Bronchial epithelial cell (primary cell): ENCODE measurements around the gene UBAC2. TPM values are rescaled to one million over a fixed set of nuclear protein-coding genes. Genes with fewer than 3 reads are reported as not detected.

ENCODE experiments used
- DNase-seq: peaks from one replicate; pipeline ENCODE4 v3.0.0-alpha.2; 2010; ENCODE audit warnings: low read depth
- FAIRE-seq: peaks from 2 replicates; lab custom pipeline; 2011; peaks lifted over from hg19 to GRCh38; lab: Jason Lieb, UNC
- H3K27me3 ChIP-seq: 2 replicates; pipeline ENCODE4 v1.5.1; 2011; ENCODE audit warnings: low read length; ENCODE audit not compliant: control insufficient read depth, insufficient read depth
- H3K36me3 ChIP-seq: 2 replicates; pipeline ENCODE4 v1.5.1; 2011; ENCODE audit warnings: low read length; ENCODE audit not compliant: control insufficient read depth, insufficient read depth
- H3K4me3 ChIP-seq: 2 replicates; pipeline ENCODE4 v1.5.1; 2011; ENCODE audit warnings: mild to moderate bottlenecking, low read depth, low read length, control low read depth
- CTCF ChIP-seq: IDR thresholded peaks from 2 replicates; pipeline ENCODE4 v1.5.1; 2011; ENCODE audit warnings: mild to moderate bottlenecking, moderate library complexity, low read length, control low read depth, inconsistent platforms; ENCODE audit not compliant: insufficient read depth, severe bottlenecking
- total RNA-seq: library from RNA; depleted of rRNA; stranded (reverse); fragments of >200 nt; gene quantifications from 2 replicates; pipeline ENCODE4 v1.2.1, GENCODE V29; 2014

The UBAC2 gene
- total RNA-seq, 1 donor from 2014 or later: 40.0 TPM

GRCh38 chr13:99162567-99163361 is 37.9 kb upstream of the UBAC2 start:
- DNase-seq: no peak
- H3K4me3 ChIP-seq: no peak overlapping the region
- no peaks in the 10 kb centered on the region for H3K27me3 ChIP-seq
- no peak for FAIRE-seq
- TF ChIP-seq CTCF: no peak
- no peaks in the 10 kb centered on the region for H3K36me3 ChIP-seq

GRCh38 chr13:99164226-99164625 is 36.4 kb upstream of the UBAC2 start:
- no peak for TF ChIP-seq CTCF
- H3K4me3 ChIP-seq: no peak overlapping the region
- FAIRE-seq: peak; percentile 89
- DNase-seq: no peak
- H3K27me3 ChIP-seq: no peaks in the 10 kb centered on the region
- no peaks in the 10 kb centered on the region for H3K36me3 ChIP-seq

GRCh38 chr13:99165753-99166587 is 34.7 kb upstream of the UBAC2 start:
- TF ChIP-seq CTCF: no peak
- no peak for FAIRE-seq
- no peak for DNase-seq
- H3K27me3 ChIP-seq: no peaks in the 10 kb centered on the region
- H3K36me3 ChIP-seq: no peaks in the 10 kb centered on the region
- no peak overlapping the region for H3K4me3 ChIP-seq

DNA sequence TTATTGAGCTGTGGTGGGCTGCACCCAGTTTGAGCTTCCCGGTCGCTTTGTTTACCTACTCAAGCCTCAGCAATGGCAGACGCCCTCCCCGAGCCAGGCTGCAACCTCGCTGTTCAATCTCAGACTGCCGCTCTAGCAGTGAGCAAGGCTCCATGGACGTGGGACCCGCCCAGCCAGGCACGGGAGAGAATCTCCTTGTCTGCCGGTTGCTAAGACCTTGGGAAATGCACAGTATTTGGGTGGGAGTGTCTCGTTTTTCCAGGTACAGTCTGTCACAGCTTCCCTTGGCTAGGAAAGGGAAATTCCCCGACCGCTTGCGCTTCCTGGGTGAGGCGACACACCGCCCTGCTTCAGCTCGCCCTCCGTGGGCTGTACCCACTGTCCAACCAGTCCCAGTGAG is 27.7 kb upstream of the UBAC2 start:
- H3K4me3 ChIP-seq: no peak overlapping the region
- DNase-seq (no peak), FAIRE-seq (no peak)
- no peak for TF ChIP-seq CTCF
- H3K36me3 ChIP-seq: no peaks in the 10 kb centered on the region
- no peaks in the 10 kb centered on the region for H3K27me3 ChIP-seq

DNA sequence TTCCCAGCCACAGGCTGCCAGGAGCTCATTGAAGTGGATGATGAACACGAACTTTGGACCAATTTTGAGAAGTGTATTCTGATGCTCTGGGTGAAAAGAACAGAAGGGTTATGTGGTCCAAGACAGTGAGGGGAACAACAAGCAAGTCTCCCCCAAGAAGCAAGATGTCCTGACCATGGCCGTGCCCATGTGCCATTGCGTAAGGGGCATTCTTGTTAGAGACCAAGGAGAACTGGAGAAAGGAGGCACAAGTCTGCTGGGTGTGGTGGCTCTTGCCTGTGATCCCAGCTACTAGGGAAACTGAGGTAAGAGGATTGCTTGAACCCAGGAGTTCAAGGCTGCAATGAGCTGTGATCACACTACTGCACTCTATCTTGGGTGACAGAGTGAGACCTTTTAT is 27.0 kb upstream of the UBAC2 start:
- no peak for FAIRE-seq
- Histone ChIP-seq H3K4me3 (no peak overlapping the region), H3K27me3 (no peaks in the 10 kb centered on the region), H3K36me3 (no peaks in the 10 kb centered on the region)
- no peak for TF ChIP-seq CTCF
- DNase-seq: no peak
